ENCODE results near the gene GNAT1.

Gene GNAT1

DNA sequence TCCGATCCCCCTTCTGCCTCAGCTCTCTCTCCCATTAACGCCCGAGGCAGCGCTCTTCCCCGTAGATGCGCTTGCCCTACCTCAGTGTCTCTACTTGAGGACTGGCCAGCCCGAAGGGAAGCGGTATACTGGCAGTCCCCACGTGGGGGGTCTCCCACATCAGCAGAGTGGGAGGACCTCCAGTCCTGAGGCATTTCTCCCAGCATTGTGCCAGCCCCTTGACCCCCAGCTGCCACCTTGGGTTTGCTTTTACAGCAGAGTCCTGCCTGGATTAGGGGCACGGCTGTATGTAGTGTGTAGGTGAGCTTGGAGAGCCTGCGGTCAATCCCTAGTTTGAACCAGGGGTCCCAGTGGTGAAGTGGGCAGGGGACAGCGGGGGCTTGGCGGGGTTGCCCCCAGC is 35.5 kb upstream of the GNAT1 start:
- Histone ChIP-seq H3K36me3 (ENCODE audit: control insufficient read depth in 4 of 4, insufficient read depth in 4 of 4, low read length in 3 of 4) (no peaks in the 10 kb centered on the region), H3K4me1 (ENCODE audit: control extremely low read depth in 1 of 4, control insufficient read depth in 4 of 4, insufficient read depth in 4 of 4, low read length in 3 of 4) (peaks cover 0 to 29% (median 22%) of the 10 kb centered on the region in 4 experiments), H3K4me3 (ENCODE audit: control insufficient read depth in 1 of 7, extremely low read depth in 1 of 7, insufficient read depth in 4 of 7, low read depth in 2 of 7, low read length in 6 of 7) (peak overlapping the region in 3 of 7 experiments; percentile 8 to 76 (median 67)), H3K27ac (ENCODE audit: insufficient read depth in 1 of 2, low read depth in 1 of 2, low read length in 2 of 2, poor library complexity in 1 of 2, severe bottlenecking in 2 of 2) (no peak overlapping the region), H3K9me3 (ENCODE audit: control extremely low read depth in 1 of 5, control insufficient read depth in 4 of 5, insufficient read depth in 2 of 5, low read depth in 1 of 5, low read length in 4 of 5) (no peaks in the 10 kb centered on the region), H3K27me3 (replicated peaks in 2 of 5; ENCODE audit: control insufficient read depth in 4 of 5, insufficient read depth in 5 of 5, low read length in 4 of 5) (peaks cover 0 to 45% (median 24%) of the 10 kb centered on the region in 5 experiments)
- DNase-seq = no peak
- WGBS (ENCODE audit: insufficient coverage) = 37% methylated on average over 11 of the region's 13 CpGs
- CTCF ChIA-PET = interaction anchor here (0.7 to 1.8 kb wide), 11 partner anchors 12 to 66 kb away, joined by 3 to 9 read pairs (median 4); no protein-coding TSS in a partner anchor
- POLR2A ChIA-PET = interaction anchor here (1.0 kb wide), 1 partner anchor 52 kb away, joined by 3 read pairs; no protein-coding TSS in a partner anchor

GRCh38 chr3:50156549-50157493 is 34.6 kb upstream of the GNAT1 start:
- H3K4me1 ChIP-seq (ENCODE audit: control extremely low read depth in 1 of 4, control insufficient read depth in 4 of 4, insufficient read depth in 4 of 4, low read length in 3 of 4) = peaks cover 0 to 29% (median 22%) of the 10 kb centered on the region in 4 experiments
- no peaks in the 10 kb centered on the region for H3K9me3 ChIP-seq (ENCODE audit: control extremely low read depth in 1 of 5, control insufficient read depth in 4 of 5, insufficient read depth in 2 of 5, low read depth in 1 of 5, low read length in 4 of 5)
- H3K27me3 ChIP-seq (replicated peaks in 2 of 5; ENCODE audit: control insufficient read depth in 4 of 5, insufficient read depth in 5 of 5, low read length in 4 of 5) = peaks cover 0 to 45% (median 24%) of the 10 kb centered on the region in 5 experiments
- ChIA-PET POLR2A (no interaction called here), CTCF (interaction anchor here (0.7 to 2.0 kb wide), 14 partner anchors 11 to 65 kb away, joined by 3 to 9 read pairs (median 4); no protein-coding TSS in a partner anchor)
- no peak overlapping the region for H3K27ac ChIP-seq (ENCODE audit: insufficient read depth in 1 of 2, low read depth in 1 of 2, low read length in 2 of 2, poor library complexity in 1 of 2, severe bottlenecking in 2 of 2)
- no peak overlapping the region for H3K4me3 ChIP-seq (ENCODE audit: control insufficient read depth in 1 of 7, extremely low read depth in 1 of 7, insufficient read depth in 4 of 7, low read depth in 2 of 7, low read length in 6 of 7)
- 41% methylated on average over 8 of the region's 20 CpGs for WGBS (ENCODE audit: insufficient coverage)
- no peak for DNase-seq
- no peaks in the 10 kb centered on the region for H3K36me3 ChIP-seq (ENCODE audit: control insufficient read depth in 4 of 4, insufficient read depth in 4 of 4, low read length in 3 of 4)

DNA sequence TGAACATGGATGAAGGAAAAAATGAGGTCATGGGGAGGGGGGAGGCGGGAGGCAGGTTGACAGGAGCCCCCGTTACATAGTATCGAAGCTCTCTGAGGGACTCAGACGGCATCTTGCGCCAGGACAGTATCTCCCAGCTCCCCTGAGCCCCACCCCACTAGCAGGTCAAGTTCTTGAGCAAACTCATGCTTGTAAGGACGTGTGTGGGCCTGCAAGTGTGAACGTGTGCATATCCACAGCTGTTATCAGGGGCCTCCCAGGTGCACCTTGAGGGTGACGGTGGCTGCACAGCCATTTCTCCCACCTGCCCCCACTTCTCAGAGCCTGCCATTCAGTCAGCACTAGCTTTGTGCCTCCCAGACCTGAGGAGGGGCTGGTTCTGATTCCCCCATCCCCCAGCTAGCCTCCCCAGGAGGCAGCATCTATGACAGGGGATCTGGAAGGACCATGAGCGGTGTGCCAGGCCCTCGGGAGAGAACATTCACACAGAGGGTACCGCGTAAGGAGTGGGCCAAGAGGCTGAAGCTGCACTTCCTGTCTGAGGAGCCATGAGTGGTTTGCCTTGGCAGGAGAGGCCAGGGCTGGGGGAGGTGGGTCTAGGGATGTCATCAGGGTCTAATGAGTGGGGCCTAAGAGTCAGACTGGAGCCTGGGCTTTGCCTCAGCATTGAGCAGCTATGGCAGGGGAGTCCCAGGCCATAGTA is 33.4 kb upstream of the GNAT1 start:
- peaks cover 0 to 29% (median 22%) of the 10 kb centered on the region in 4 experiments for H3K4me1 ChIP-seq (ENCODE audit: control extremely low read depth in 1 of 4, control insufficient read depth in 4 of 4, insufficient read depth in 4 of 4, low read length in 3 of 4)
- DNase-seq = peak in 2 of 3 donors; percentile 35 to 48
- CTCF ChIA-PET = interaction anchor here (0.7 to 2.0 kb wide), 8 partner anchors 8 to 100 kb away, joined by 3 to 7 read pairs (median 3); partner anchors contain the start of gene GNAT1
- WGBS (ENCODE audit: insufficient coverage) = 84% methylated on average over 9 of the region's 12 CpGs
- POLR2A ChIA-PET = no interaction called here
- H3K27me3 ChIP-seq (replicated peaks in 2 of 5; ENCODE audit: control insufficient read depth in 4 of 5, insufficient read depth in 5 of 5, low read length in 4 of 5) = peaks cover 0 to 44% (median 22%) of the 10 kb centered on the region in 5 experiments
- no peaks in the 10 kb centered on the region for H3K36me3 ChIP-seq (ENCODE audit: control insufficient read depth in 4 of 4, insufficient read depth in 4 of 4, low read length in 3 of 4)
- H3K9me3 ChIP-seq (ENCODE audit: control extremely low read depth in 1 of 5, control insufficient read depth in 4 of 5, insufficient read depth in 2 of 5, low read depth in 1 of 5, low read length in 4 of 5) = no peaks in the 10 kb centered on the region
- no peak overlapping the region for H3K4me3 ChIP-seq (ENCODE audit: control insufficient read depth in 1 of 7, extremely low read depth in 1 of 7, insufficient read depth in 4 of 7, low read depth in 2 of 7, low read length in 6 of 7)
- no peak overlapping the region for H3K27ac ChIP-seq (ENCODE audit: insufficient read depth in 1 of 2, low read depth in 1 of 2, low read length in 2 of 2, poor library complexity in 1 of 2, severe bottlenecking in 2 of 2)

DNA sequence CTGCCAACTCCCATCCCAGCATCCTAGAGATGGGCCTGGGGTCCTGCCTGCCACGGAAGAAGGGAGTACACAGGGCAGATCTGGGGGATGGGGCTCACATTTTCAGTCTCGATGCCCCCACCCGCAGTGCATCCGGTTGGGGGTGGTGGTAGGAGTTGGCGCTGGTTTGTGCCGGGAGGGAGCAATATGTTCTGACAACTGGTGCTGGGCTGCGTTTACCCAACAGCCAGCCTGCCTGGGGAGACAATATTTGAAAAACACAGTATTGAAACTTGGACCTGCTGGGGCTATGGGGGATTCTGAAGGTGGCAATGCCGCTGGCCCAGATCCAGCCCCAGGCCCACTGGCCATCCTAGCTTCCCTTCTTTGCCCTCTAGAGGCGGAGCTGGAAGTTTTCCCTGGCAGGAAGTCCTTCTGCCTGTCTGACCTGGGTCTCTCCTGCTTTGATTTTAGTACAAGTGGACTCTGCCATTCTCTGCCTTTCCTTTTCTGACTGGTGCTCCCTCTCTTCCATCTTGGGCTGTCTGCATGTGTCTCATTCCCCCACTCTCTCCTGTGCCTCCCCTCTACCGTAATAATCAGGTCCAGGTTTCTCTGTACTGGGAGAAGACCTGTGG is 32.8 kb upstream of the GNAT1 start:
- peaks cover 0 to 38% (median 17%) of the 10 kb centered on the region in 5 experiments for H3K27me3 ChIP-seq (replicated peaks in 2 of 5; ENCODE audit: control insufficient read depth in 4 of 5, insufficient read depth in 5 of 5, low read length in 4 of 5)
- POLR2A ChIA-PET = no interaction called here
- H3K36me3 ChIP-seq (ENCODE audit: control insufficient read depth in 4 of 4, insufficient read depth in 4 of 4, low read length in 3 of 4) = no peaks in the 10 kb centered on the region
- H3K4me3 ChIP-seq (ENCODE audit: control insufficient read depth in 1 of 7, extremely low read depth in 1 of 7, insufficient read depth in 4 of 7, low read depth in 2 of 7, low read length in 6 of 7) = no peak overlapping the region
- CTCF ChIA-PET = interaction anchor here (0.7 to 2.0 kb wide), 8 partner anchors 8 to 99 kb away, joined by 3 to 7 read pairs (median 3); partner anchors contain the start of gene GNAT1
- peaks cover 0 to 29% (median 22%) of the 10 kb centered on the region in 4 experiments for H3K4me1 ChIP-seq (ENCODE audit: control extremely low read depth in 1 of 4, control insufficient read depth in 4 of 4, insufficient read depth in 4 of 4, low read length in 3 of 4)
- DNase-seq = no peak
- WGBS (ENCODE audit: insufficient coverage) = 78% methylated on average over 9 of the region's 10 CpGs
- no peak overlapping the region for H3K27ac ChIP-seq (ENCODE audit: insufficient read depth in 1 of 2, low read depth in 1 of 2, low read length in 2 of 2, poor library complexity in 1 of 2, severe bottlenecking in 2 of 2)
- H3K9me3 ChIP-seq (ENCODE audit: control extremely low read depth in 1 of 5, control insufficient read depth in 4 of 5, insufficient read depth in 2 of 5, low read depth in 1 of 5, low read length in 4 of 5) = no peaks in the 10 kb centered on the region

- 90% methylated on average over 5 of the region's 7 CpGs for WGBS (ENCODE audit: insufficient coverage)
- POLR2A ChIA-PET = no interaction called here
- DNase-seq = no peak
- H3K27ac ChIP-seq (ENCODE audit: insufficient read depth in 1 of 2, low read depth in 1 of 2, low read length in 2 of 2, poor library complexity in 1 of 2, severe bottlenecking in 2 of 2) = no peak overlapping the region
- no peaks in the 10 kb centered on the region for H3K36me3 ChIP-seq (ENCODE audit: control insufficient read depth in 4 of 4, insufficient read depth in 4 of 4, low read length in 3 of 4)
- H3K4me1 ChIP-seq (ENCODE audit: control extremely low read depth in 1 of 4, control insufficient read depth in 4 of 4, insufficient read depth in 4 of 4, low read length in 3 of 4) = peaks cover 0 to 18% (median 12%) of the 10 kb centered on the region in 4 experiments
- CTCF ChIA-PET = no interaction called here
- no peaks in the 10 kb centered on the region for H3K9me3 ChIP-seq (ENCODE audit: control extremely low read depth in 1 of 5, control insufficient read depth in 4 of 5, insufficient read depth in 2 of 5, low read depth in 1 of 5, low read length in 4 of 5)
- peaks cover 0 to 23% (median 11%) of the 10 kb centered on the region in 5 experiments for H3K27me3 ChIP-seq (replicated peaks in 2 of 5; ENCODE audit: control insufficient read depth in 4 of 5, insufficient read depth in 5 of 5, low read length in 4 of 5)
- H3K4me3 ChIP-seq (ENCODE audit: control insufficient read depth in 1 of 7, extremely low read depth in 1 of 7, insufficient read depth in 4 of 7, low read depth in 2 of 7, low read length in 6 of 7) = no peak overlapping the region
These were observed 30.8 kb upstream of the GNAT1 start for GRCh38 chr3:50160561-50160983.

- peaks cover 0 to 21% (median 12%) of the 10 kb centered on the region in 4 experiments for H3K4me1 ChIP-seq (ENCODE audit: control extremely low read depth in 1 of 4, control insufficient read depth in 4 of 4, insufficient read depth in 4 of 4, low read length in 3 of 4)
- POLR2A ChIA-PET = no interaction called here
These were observed 30.1 kb upstream of the GNAT1 start for GRCh38 chr3:50161320-50161719.

More at GRCh38 chr3:50161320-50161719, 30.1 kb upstream of the GNAT1 start:
- no peak for DNase-seq
- Histone ChIP-seq H3K4me3 (ENCODE audit: control insufficient read depth in 1 of 7, extremely low read depth in 1 of 7, insufficient read depth in 4 of 7, low read depth in 2 of 7, low read length in 6 of 7) (no peak overlapping the region), H3K27me3 (replicated peaks in 2 of 5; ENCODE audit: control insufficient read depth in 4 of 5, insufficient read depth in 5 of 5, low read length in 4 of 5) (peaks cover 0 to 16% (median 7%) of the 10 kb centered on the region in 5 experiments), H3K36me3 (ENCODE audit: control insufficient read depth in 4 of 4, insufficient read depth in 4 of 4, low read length in 3 of 4) (no peaks in the 10 kb centered on the region), H3K27ac (ENCODE audit: insufficient read depth in 1 of 2, low read depth in 1 of 2, low read length in 2 of 2, poor library complexity in 1 of 2, severe bottlenecking in 2 of 2) (no peak overlapping the region), H3K9me3 (ENCODE audit: control extremely low read depth in 1 of 5, control insufficient read depth in 4 of 5, insufficient read depth in 2 of 5, low read depth in 1 of 5, low read length in 4 of 5) (no peaks in the 10 kb centered on the region)
- WGBS (ENCODE audit: insufficient coverage) = 97% methylated on average over 13 of the region's 13 CpGs
- CTCF ChIA-PET = interaction anchor here (1.0 kb wide), 1 partner anchor 13 kb away, joined by 3 read pairs; no protein-coding TSS in a partner anchor

Measured in common myeloid progenitor, CD34-positive (primary cell).